ENCODE data around the gene CCM2. TPM values are rescaled to one million over a fixed set of nuclear protein-coding genes. Genes with fewer than 3 reads are reported as not detected.

CCM2 gene
- total and polyA plus RNA-seq, 2 experiments from 2014 or later = 24.9 to 40.1 TPM

DNA sequence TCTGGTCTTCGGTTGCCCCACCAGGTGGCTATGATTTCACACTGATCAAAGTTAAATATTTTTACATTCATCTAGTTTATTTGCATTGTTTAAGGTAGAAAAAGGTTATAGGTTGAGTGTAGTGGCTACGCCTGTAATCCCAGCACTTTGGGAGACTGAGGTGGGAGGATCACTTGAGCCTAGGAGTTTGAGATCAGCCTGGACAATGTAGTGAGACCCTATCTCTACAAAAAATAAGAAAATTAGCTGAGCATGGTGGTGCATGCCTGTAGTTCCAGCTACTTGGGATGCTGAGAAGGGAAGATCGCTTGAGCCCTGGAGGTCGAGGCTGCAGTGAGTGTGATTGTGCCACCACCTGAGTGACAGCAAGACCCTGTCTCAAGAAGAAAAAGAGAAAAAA lies 3.8 kb downstream of the CCM2 start:
- H3K27ac Mint-ChIP-seq = no peak overlapping the region
- Histone ChIP-seq H3K4me2 (no peak overlapping the region), H3K79me2 (replicated peaks; ENCODE audit: insufficient read depth) (peaks cover 67% of the 10 kb centered on the region), H3K4me3 (no peak overlapping the region), H3F3A (replicated peaks; ENCODE audit: low read depth) (peaks cover 8% of the 10 kb centered on the region; the same call in 1 of the 2 replicates), H3K4me1 (ENCODE audit: insufficient read depth) (peaks cover 13% of the 10 kb centered on the region), H4K20me1 (replicated peaks; ENCODE audit: insufficient read depth) (peaks cover 12% of the 10 kb centered on the region), H2AFZ (no peak overlapping the region), H3K27me3 (ENCODE audit: insufficient read depth) (no peaks in the 10 kb centered on the region), H3K36me3 (ENCODE audit: insufficient read depth) (no peaks in the 10 kb centered on the region), H3K9me2 (ENCODE audit: insufficient read depth) (no peaks in the 10 kb centered on the region), H3K27ac (ENCODE audit: low read depth) (no peak overlapping the region)
- peaks cover 7% of the 10 kb centered on the region; the same call in 2 of the 3 replicates for H3K4me1 Mint-ChIP-seq
- ATAC-seq (no peak), DNase-seq (ENCODE audit: low spot score) (no peak)
- no peak overlapping the region for H3K4me3 Mint-ChIP-seq
- TF ChIP-seq EZH2phosphoT487 (IDR thresholded peaks at IDR 0.05; ENCODE audit: unreplicated experiment) = no peak
- TF ChIP-seq, protein P1, sequence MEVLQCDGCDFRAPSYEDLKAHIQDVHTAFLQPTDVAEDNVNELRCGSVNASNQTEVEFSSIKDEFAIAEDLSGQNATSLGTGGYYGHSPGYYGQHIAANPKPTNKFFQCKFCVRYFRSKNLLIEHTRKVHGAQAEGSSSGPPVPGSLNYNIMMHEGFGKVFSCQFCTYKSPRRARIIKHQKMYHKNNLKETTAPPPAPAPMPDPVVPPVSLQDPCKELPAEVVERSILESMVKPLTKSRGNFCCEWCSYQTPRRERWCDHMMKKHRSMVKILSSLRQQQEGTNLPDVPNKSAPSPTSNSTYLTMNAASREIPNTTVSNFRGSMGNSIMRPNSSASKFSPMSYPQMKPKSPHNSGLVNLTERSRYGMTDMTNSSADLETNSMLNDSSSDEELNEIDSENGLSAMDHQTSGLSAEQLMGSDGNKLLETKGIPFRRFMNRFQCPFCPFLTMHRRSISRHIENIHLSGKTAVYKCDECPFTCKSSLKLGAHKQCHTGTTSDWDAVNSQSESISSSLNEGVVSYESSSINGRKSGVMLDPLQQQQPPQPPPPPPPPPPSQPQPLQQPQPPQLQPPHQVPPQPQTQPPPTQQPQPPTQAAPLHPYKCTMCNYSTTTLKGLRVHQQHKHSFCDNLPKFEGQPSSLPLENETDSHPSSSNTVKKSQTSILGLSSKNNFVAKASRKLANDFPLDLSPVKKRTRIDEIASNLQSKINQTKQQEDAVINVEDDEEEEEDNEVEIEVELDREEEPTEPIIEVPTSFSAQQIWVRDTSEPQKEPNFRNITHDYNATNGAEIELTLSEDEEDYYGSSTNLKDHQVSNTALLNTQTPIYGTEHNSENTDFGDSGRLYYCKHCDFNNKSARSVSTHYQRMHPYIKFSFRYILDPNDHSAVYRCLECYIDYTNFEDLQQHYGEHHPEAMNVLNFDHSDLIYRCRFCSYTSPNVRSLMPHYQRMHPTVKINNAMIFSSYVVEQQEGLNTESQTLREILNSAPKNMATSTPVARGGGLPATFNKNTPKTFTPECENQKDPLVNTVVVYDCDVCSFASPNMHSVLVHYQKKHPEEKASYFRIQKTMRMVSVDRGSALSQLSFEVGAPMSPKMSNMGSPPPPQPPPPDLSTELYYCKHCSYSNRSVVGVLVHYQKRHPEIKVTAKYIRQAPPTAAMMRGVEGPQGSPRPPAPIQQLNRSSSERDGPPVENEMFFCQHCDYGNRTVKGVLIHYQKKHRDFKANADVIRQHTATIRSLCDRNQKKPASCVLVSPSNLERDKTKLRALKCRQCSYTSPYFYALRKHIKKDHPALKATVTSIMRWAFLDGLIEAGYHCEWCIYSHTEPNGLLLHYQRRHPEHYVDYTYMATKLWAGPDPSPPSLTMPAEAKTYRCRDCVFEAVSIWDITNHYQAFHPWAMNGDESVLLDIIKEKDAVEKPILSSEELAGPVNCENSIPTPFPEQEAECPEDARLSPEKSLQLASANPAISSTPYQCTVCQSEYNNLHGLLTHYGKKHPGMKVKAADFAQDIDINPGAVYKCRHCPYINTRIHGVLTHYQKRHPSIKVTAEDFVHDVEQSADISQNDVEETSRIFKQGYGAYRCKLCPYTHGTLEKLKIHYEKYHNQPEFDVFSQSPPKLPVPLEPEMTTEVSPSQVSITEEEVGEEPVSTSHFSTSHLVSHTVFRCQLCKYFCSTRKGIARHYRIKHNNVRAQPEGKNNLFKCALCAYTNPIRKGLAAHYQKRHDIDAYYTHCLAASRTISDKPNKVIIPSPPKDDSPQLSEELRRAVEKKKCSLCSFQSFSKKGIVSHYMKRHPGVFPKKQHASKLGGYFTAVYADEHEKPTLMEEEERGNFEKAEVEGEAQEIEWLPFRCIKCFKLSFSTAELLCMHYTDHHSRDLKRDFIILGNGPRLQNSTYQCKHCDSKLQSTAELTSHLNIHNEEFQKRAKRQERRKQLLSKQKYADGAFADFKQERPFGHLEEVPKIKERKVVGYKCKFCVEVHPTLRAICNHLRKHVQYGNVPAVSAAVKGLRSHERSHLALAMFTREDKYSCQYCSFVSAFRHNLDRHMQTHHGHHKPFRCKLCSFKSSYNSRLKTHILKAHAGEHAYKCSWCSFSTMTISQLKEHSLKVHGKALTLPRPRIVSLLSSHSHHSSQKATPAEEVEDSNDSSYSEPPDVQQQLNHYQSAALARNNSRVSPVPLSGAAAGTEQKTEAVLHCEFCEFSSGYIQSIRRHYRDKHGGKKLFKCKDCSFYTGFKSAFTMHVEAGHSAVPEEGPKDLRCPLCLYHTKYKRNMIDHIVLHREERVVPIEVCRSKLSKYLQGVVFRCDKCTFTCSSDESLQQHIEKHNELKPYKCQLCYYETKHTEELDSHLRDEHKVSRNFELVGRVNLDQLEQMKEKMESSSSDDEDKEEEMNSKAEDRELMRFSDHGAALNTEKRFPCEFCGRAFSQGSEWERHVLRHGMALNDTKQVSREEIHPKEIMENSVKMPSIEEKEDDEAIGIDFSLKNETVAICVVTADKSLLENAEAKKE (CRISPR knock-in tag; IDR thresholded peaks at IDR 0.05) = no peak
- TF ChIP-seq, protein P2, sequence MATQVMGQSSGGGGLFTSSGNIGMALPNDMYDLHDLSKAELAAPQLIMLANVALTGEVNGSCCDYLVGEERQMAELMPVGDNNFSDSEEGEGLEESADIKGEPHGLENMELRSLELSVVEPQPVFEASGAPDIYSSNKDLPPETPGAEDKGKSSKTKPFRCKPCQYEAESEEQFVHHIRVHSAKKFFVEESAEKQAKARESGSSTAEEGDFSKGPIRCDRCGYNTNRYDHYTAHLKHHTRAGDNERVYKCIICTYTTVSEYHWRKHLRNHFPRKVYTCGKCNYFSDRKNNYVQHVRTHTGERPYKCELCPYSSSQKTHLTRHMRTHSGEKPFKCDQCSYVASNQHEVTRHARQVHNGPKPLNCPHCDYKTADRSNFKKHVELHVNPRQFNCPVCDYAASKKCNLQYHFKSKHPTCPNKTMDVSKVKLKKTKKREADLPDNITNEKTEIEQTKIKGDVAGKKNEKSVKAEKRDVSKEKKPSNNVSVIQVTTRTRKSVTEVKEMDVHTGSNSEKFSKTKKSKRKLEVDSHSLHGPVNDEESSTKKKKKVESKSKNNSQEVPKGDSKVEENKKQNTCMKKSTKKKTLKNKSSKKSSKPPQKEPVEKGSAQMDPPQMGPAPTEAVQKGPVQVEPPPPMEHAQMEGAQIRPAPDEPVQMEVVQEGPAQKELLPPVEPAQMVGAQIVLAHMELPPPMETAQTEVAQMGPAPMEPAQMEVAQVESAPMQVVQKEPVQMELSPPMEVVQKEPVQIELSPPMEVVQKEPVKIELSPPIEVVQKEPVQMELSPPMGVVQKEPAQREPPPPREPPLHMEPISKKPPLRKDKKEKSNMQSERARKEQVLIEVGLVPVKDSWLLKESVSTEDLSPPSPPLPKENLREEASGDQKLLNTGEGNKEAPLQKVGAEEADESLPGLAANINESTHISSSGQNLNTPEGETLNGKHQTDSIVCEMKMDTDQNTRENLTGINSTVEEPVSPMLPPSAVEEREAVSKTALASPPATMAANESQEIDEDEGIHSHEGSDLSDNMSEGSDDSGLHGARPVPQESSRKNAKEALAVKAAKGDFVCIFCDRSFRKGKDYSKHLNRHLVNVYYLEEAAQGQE (IDR thresholded peaks at IDR 0.05; ENCODE audit: unreplicated experiment) = no peak
- TF ChIP-seq, protein P3, sequence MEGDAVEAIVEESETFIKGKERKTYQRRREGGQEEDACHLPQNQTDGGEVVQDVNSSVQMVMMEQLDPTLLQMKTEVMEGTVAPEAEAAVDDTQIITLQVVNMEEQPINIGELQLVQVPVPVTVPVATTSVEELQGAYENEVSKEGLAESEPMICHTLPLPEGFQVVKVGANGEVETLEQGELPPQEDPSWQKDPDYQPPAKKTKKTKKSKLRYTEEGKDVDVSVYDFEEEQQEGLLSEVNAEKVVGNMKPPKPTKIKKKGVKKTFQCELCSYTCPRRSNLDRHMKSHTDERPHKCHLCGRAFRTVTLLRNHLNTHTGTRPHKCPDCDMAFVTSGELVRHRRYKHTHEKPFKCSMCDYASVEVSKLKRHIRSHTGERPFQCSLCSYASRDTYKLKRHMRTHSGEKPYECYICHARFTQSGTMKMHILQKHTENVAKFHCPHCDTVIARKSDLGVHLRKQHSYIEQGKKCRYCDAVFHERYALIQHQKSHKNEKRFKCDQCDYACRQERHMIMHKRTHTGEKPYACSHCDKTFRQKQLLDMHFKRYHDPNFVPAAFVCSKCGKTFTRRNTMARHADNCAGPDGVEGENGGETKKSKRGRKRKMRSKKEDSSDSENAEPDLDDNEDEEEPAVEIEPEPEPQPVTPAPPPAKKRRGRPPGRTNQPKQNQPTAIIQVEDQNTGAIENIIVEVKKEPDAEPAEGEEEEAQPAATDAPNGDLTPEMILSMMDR (conservative IDR thresholded peaks at IDR 0.05; ENCODE audit: low read depth in 2 of 2) = no peak
- H3K36me3 Mint-ChIP-seq (ENCODE audit: low read depth) = peaks cover 5% of the 10 kb centered on the region; the same call in 1 of the 3 replicates
- H3K9me3 Mint-ChIP-seq = no peaks in the 10 kb centered on the region
- peaks cover 10% of the 10 kb centered on the region for H3K27me3 Mint-ChIP-seq (ENCODE audit: insufficient read depth, low read depth, poor library complexity)

Data from GM23338 (cell line).